Right lobe of liver (tissue), 6 donors: Measurements from ENCODE around the gene TBXA2R. TPM values are rescaled to one million over a fixed set of nuclear protein-coding genes. Genes with fewer than 3 reads are reported as not detected.

Source experiments
- ATAC-seq, 4 donors: fragments of 200-7000 bp; cut with Tn5 transposase; one replicate each; pipeline ENCODE4 v1.9.1; 2020; ENCODE audit warnings: mild to moderate bottlenecking in 4 of 4, moderate library complexity in 4 of 4
- DNase-seq, 3 donors: peaks; one replicate each; pipeline ENCODE4 v3.0.0-alpha.2; 2020
- H3K27ac ChIP-seq, 3 donors: fragments of 200-600 bp; one replicate each; pipeline ENCODE4 v1.8.0; 2022
- H3K27me3 ChIP-seq, 2 donors: fragments of 200-600 bp; one replicate each; pipeline ENCODE4 v1.8.0; 2022
- H3K36me3 ChIP-seq, 4 donors: fragments of 200-600 bp; sonication (generic) in 1 of 4; one replicate each; pipeline versions ENCODE4 v1.5.1 to v1.8.0; 2017 to 2022; ENCODE audit warnings: control low read depth in 1 of 4
- H3K4me1 ChIP-seq, 4 donors: fragments of 200-600 bp; sonication (generic) in 1 of 4; one replicate each; pipeline versions ENCODE4 v1.5.1 to v1.8.0; 2017 to 2022; ENCODE audit warnings: control low read depth in 1 of 4
- H3K4me3 ChIP-seq, 3 donors: fragments of 200-600 bp; one replicate each; pipeline ENCODE4 v1.8.0; 2022
- H3K9me3 ChIP-seq, 4 donors: fragments of 200-600 bp; sonication (generic) in 1 of 4; one replicate each; pipeline versions ENCODE4 v1.5.1 to v1.8.0; 2017 to 2022; ENCODE audit warnings: control low read depth in 1 of 4
- CTCF ChIP-seq, 4 donors: fragments of 200-600 bp in 3 of 4; fragments of 450-650 bp in 1 of 4; IDR thresholded peaks; one replicate each; pipeline versions ENCODE4 v1.5.1 to v1.8.0; 2016 to 2022; ENCODE audit warnings: antibody characterized with exemption in 4 of 4, mild to moderate bottlenecking in 2 of 4
- POLR2A ChIP-seq: fragments of 450-650 bp; IDR thresholded peaks from one replicate; pipeline ENCODE4 v1.6.1; 2017; ENCODE audit warnings: antibody characterized with exemption, mild to moderate bottlenecking
- WGBS: methylation state at CpG from one replicate; pipeline ENCODE4 v1.1.6; 2018; ENCODE audit warnings: low coverage, low lambda C conversion rate; ENCODE audit not compliant: insufficient coverage; ENCODE audit errors: missing lambda C conversion rate; 5-methylcytosine and 5-hydroxymethylcytosine counted together
- intact Hi-C, 2 donors: fragments of 100-400 bp; cut with DNase I; formaldehyde crosslinking; loops; one replicate each; pipeline versions ENCODE4 v1.11.2 to v1.14.1; 2022
- total RNA-seq, 6 experiments: library from RNA; depleted of rRNA in 2 of 6; stranded (reverse); fragments of >200 nt in 2 of 6; fragmentation: NEBNext Ultra II Directional in 3 of 6; extraction: Animal tissue kit (Norgen Biotek cat#: 25700) in 3 of 6; gene quantifications; one replicate each; pipeline versions ENCODE4 v1.1.0 to v1.2.4, GENCODE V29; 2016 to 2023
- donor health status: DM: no; HTN: yes; CAD: no.
- donor health status: DM: no; HTN: no; CAD: no.
- donor health status: DM: no; HTN: no; CAD: no.
- donor health status: DM: no; HTN: yes; CAD: no.
- donor health status: DM: no; HTN: yes; CAD: no.

TBXA2R gene
- total RNA-seq, 6 experiments from 2014 or later = 2.8 to 10.4 (median 4.7) TPM

DNA sequence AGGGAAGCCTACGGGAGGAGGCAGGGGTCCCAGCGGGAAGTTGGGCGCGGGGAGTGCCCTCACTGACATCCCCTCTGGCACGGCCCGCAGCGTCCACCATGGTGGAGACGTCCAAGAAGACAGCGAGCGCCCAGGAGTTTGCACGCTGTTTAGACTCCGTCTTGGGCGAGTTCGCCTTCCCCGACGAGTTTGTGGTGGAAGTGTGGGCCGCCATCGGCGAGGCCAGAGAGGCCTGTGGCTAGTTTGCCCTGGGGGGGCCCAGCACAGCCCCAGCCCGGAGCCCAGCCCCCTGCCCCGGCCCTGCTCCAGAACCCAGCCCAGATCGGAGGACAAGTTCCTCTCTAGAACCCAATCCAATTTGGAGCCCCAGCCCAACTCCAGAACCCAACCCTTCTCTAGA lies 16.7 kb downstream of the TBXA2R start:
- no peaks in the 10 kb centered on the region for H3K36me3 ChIP-seq
- no peak overlapping the region for H3K4me3 ChIP-seq
- peaks cover 0 to 6% (median 0%) of the 10 kb centered on the region in 4 donors for H3K4me1 ChIP-seq
- no peaks in the 10 kb centered on the region for H3K9me3 ChIP-seq
- intact Hi-C loops = no loop called here
- no peak overlapping the region for H3K27ac ChIP-seq
- no peaks in the 10 kb centered on the region for H3K27me3 ChIP-seq
- no peak for TF ChIP-seq POLR2A
- TF ChIP-seq CTCF (IDR thresholded peaks at IDR 0.05) = no peak
- no CpG with 5 or more reads among the region's 22 CpGs for WGBS
- DNase-seq (no peak), ATAC-seq (no peak)

GRCh38 chr19:3589439-3589838 lies 17.2 kb downstream of the TBXA2R start:
- H3K27ac ChIP-seq = no peak overlapping the region
- no peak for ATAC-seq
- TF ChIP-seq POLR2A (no peak), CTCF (IDR thresholded peaks at IDR 0.05) (no peak)
- WGBS = no CpG with 5 or more reads among the region's 11 CpGs
- no peaks in the 10 kb centered on the region for H3K9me3 ChIP-seq
- DNase-seq = no peak
- no peak overlapping the region for H3K4me3 ChIP-seq
- peaks cover 0 to 6% (median 0%) of the 10 kb centered on the region in 4 donors for H3K4me1 ChIP-seq
- H3K36me3 ChIP-seq = no peaks in the 10 kb centered on the region
- intact Hi-C loops = no loop called here
- H3K27me3 ChIP-seq = no peaks in the 10 kb centered on the region

DNA sequence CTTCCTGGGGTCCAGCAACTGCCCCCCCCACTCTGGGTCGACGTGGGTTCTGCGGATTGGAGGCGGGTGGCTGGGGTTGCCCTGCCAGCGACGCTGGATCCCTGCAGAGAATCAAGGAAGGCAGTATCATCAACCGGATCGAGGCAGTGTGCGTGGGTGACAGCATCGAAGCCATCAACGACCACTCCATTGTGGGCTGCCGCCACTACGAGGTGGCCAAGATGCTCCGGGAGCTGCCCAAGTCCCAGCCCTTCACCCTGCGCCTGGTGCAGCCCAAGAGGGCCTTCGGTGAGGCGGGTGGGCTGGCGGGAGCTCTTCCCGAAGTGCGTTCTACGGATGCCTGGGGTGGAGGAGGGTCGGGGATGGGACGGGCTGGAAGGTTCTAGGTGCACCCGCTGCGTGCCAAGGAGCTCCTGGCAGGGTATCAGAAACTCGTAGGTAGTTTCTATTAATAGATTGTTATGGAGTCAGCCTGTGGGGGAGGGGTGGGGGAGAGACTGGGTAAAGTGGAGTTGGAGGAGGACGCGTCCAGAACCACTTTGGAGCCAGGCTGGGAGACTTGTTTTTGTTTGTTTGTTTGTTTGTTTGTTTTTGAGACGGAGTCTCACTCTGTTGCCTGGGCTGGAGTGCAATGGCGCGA lies 19.8 kb downstream of the TBXA2R start:
- Histone ChIP-seq H3K36me3 (no peaks in the 10 kb centered on the region), H3K27me3 (no peaks in the 10 kb centered on the region), H3K4me1 (peaks cover 0 to under 1% (median 0%) of the 10 kb centered on the region in 4 donors), H3K27ac (no peak overlapping the region), H3K4me3 (no peak overlapping the region), H3K9me3 (no peaks in the 10 kb centered on the region)
- no peak for TF ChIP-seq CTCF (IDR thresholded peaks at IDR 0.05)
- no peak for TF ChIP-seq POLR2A
- intact Hi-C loops = no loop called here
- 49% methylated on average over 4 of the region's 31 CpGs for WGBS
- ATAC-seq (peak in 3 of 4 donors; percentile 13 to 35 (median 16)), DNase-seq (no peak)

- TF ChIP-seq POLR2A (no peak), CTCF (IDR thresholded peaks at IDR 0.05) (peak; percentile 31 to 34 (median 33))
- H3K4me3 ChIP-seq = peak overlapping the region; percentile 7 to 28 (median 26)
Measured at GRCh38 chr19:3586127-3586626, 20.5 kb downstream of the TBXA2R start.

More at GRCh38 chr19:3586127-3586626, 20.5 kb downstream of the TBXA2R start:
- H3K36me3 ChIP-seq = no peaks in the 10 kb centered on the region
- H3K9me3 ChIP-seq = no peaks in the 10 kb centered on the region
- peak in 3 of 4 donors; percentile 16 to 50 (median 34) for ATAC-seq
- H3K27ac ChIP-seq = no peak overlapping the region
- intact Hi-C loops = no loop called here
- DNase-seq = no peak
- no peaks in the 10 kb centered on the region for H3K4me1 ChIP-seq
- H3K27me3 ChIP-seq = no peaks in the 10 kb centered on the region
- WGBS = 8% methylated on average over 5 of the region's 16 CpGs
